HL-60/S4 treated with phorbol 12-myristate 13-acetate at 8.2 ng/mL for 4 days and 3 days (cell line): ENCODE data around the gene KCNMA1.

Experiments used
- in situ Hi-C: fragments of 300-500 bp; cut with MboI; formaldehyde crosslinking; loops from 2 replicates; pipeline ENCODE4 v1.15.0; 2022; ENCODE audit warnings: low sequenced_read_pairs

KCNMA1 gene

GRCh38 chr10:77114181-77114821 lies 523.3 kb downstream of the KCNMA1 start:
- in situ Hi-C loops: no loop called here

GRCh38 chr10:77111611-77112550 lies 525.7 kb downstream of the KCNMA1 start:
- in situ Hi-C loops: no loop called here

GRCh38 chr10:77110757-77111156 lies 526.9 kb downstream of the KCNMA1 start:
- in situ Hi-C loops: no loop called here

- in situ Hi-C loops: no loop called here
Measured at GRCh38 chr10:77109351-77109994, 528.1 kb downstream of the KCNMA1 start.

- in situ Hi-C loops: no loop called here
Measured at GRCh38 chr10:77106676-77107075, 530.9 kb downstream of the KCNMA1 start.

- in situ Hi-C loops: no loop called here
Measured at GRCh38 chr10:77105761-77106221, 531.8 kb downstream of the KCNMA1 start.

GRCh38 chr10:77104459-77104980 lies 533.1 kb downstream of the KCNMA1 start:
- in situ Hi-C loops: no loop called here

GRCh38 chr10:77103213-77103612 lies 534.4 kb downstream of the KCNMA1 start:
- in situ Hi-C loops: no loop called here

- in situ Hi-C loops: no loop called here
Measured at GRCh38 chr10:77101341-77101740, 536.3 kb downstream of the KCNMA1 start.

- in situ Hi-C loops: no loop called here
Measured at GRCh38 chr10:77099136-77099535, 538.5 kb downstream of the KCNMA1 start.

GRCh38 chr10:77097625-77098024 lies 540.0 kb downstream of the KCNMA1 start:
- in situ Hi-C loops: no loop called here

GRCh38 chr10:77093126-77093525 lies 544.5 kb downstream of the KCNMA1 start:
- in situ Hi-C loops: no loop called here

- in situ Hi-C loops: no loop called here
Measured at GRCh38 chr10:77091597-77092165, 545.9 kb downstream of the KCNMA1 start.

GRCh38 chr10:77090381-77091356 lies 546.9 kb downstream of the KCNMA1 start:
- in situ Hi-C loops: no loop called here

GRCh38 chr10:77087366-77087765 lies 550.2 kb downstream of the KCNMA1 start:
- in situ Hi-C loops: no loop called here

- in situ Hi-C loops: no loop called here
Measured at GRCh38 chr10:77086081-77086480, 551.5 kb downstream of the KCNMA1 start.

GRCh38 chr10:77085344-77085743 lies 552.3 kb downstream of the KCNMA1 start:
- in situ Hi-C loops: no loop called here

GRCh38 chr10:77084431-77085144 lies 553.0 kb downstream of the KCNMA1 start:
- in situ Hi-C loops: no loop called here

- in situ Hi-C loops: no loop called here
Measured at GRCh38 chr10:77082601-77083252, 554.9 kb downstream of the KCNMA1 start.
